PC-3 (cell line): ENCODE results near the gene COX15. TPM values are rescaled to one million over a fixed set of nuclear protein-coding genes. Genes with fewer than 3 reads are reported as not detected.

ENCODE experiments used
- ATAC-seq: fragments of 200-7000 bp; cut with Tn5 transposase; 2 replicates; pipeline ENCODE4 v1.9.1; 2020; ENCODE audit warnings: mild to moderate bottlenecking, moderate library complexity
- BruUV-seq: library from RNA; stranded (reverse); fragments of 400-500 nt; replicated peaks from 2 replicates; lab custom pipeline; 2021; lab: Mats Ljungman, UMichigan
- CTCF ChIA-PET: fragments of 300-600 bp; sonication (Branson Sonifier 250); formaldehyde crosslinking; loops from one replicate; lab custom pipeline; 2022; ENCODE audit warnings: antibody characterized with exemption; lab: Charles Lee
- POLR2A ChIA-PET: fragments of 300-600 bp; sonication (Branson Sonifier 250); formaldehyde crosslinking; loops from one replicate; lab custom pipeline; 2022; ENCODE audit warnings: antibody characterized with exemption; ENCODE audit not compliant: unreplicated experiment; lab: Charles Lee
- DNase-seq: peaks from one replicate; pipeline ENCODE4 v3.0.0-alpha.2; 2015
- H2AFZ ChIP-seq: fragments of 300-600 bp; sonication (generic); 2 replicates; pipeline ENCODE4 v1.6.0; 2016; ENCODE audit warnings: antibody characterized with exemption, low read length
- H3F3A ChIP-seq: fragments of 300-600 bp; sonication (generic); one replicate; pipeline ENCODE4 v1.6.0; 2017; ENCODE audit warnings: antibody characterized with exemption, low read length, control low read depth, mild to moderate bottlenecking; ENCODE audit not compliant: unreplicated experiment
- H3K27ac ChIP-seq: fragments of 300-600 bp; sonication (generic); 2 replicates; pipeline ENCODE4 v1.5.1; 2016; ENCODE audit warnings: mild to moderate bottlenecking, low read length
- H3K27me3 ChIP-seq: fragments of 300-600 bp; sonication (generic); 2 replicates; pipeline ENCODE4 v1.6.1; 2016; ENCODE audit warnings: low read length, mixed read lengths
- H3K36me3 ChIP-seq: fragments of 300-600 bp; sonication (generic); 2 replicates; pipeline ENCODE4 v1.6.1; 2016; ENCODE audit warnings: low read depth, mixed run types, low read length, mixed read lengths
- H3K4me1 ChIP-seq: fragments of 300-600 bp; sonication (generic); 2 replicates; pipeline ENCODE4 v1.5.1; 2016; ENCODE audit warnings: low read length; ENCODE audit not compliant: insufficient read depth
- H3K4me2 ChIP-seq: fragments of 300-600 bp; sonication (generic); 2 replicates; pipeline ENCODE4 v1.6.0; 2016; ENCODE audit warnings: low read length
- H3K4me3 ChIP-seq: fragments of 300-600 bp; sonication (generic); 2 replicates; pipeline ENCODE4 v1.5.1; 2016; ENCODE audit warnings: mild to moderate bottlenecking, low read length, mixed read lengths
- H3K79me2 ChIP-seq: fragments of 300-600 bp; sonication (generic); 2 replicates; pipeline ENCODE4 v1.6.1; 2017; ENCODE audit warnings: low read length, mixed read lengths
- H3K9ac ChIP-seq: fragments of 300-600 bp; sonication (generic); 2 replicates; pipeline ENCODE4 v1.6.0; 2016; ENCODE audit warnings: mild to moderate bottlenecking, low read length
- H3K9me2 ChIP-seq: fragments of 300-600 bp; sonication (generic); replicated peaks from 2 replicates; pipeline ENCODE4 v1.6.1; 2016; ENCODE audit warnings: mixed run types, low read length, mixed read lengths
- H3K9me3 ChIP-seq: fragments of 300-600 bp; sonication (generic); 2 replicates; pipeline ENCODE4 v1.6.1; 2016; ENCODE audit warnings: low read length, mixed read lengths
- H4K20me1 ChIP-seq: fragments of 300-600 bp; sonication (generic); 2 replicates; pipeline ENCODE4 v1.6.1; 2016; ENCODE audit warnings: low read length, mixed read lengths
- CTCF ChIP-seq: fragments of 300-600 bp; sonication (generic); conservative IDR thresholded peaks from 2 replicates; pipeline ENCODE4 v1.5.1; 2017; ENCODE audit warnings: antibody characterized with exemption, low read depth, mild to moderate bottlenecking, low read length
- EZH2 ChIP-seq: fragments of 300-600 bp; sonication (generic); IDR thresholded peaks from one replicate; pipeline ENCODE4 v1.6.1; 2017; ENCODE audit warnings: antibody characterized with exemption, mild to moderate bottlenecking, low read length; ENCODE audit not compliant: unreplicated experiment
- EZH2phosphoT487 ChIP-seq: fragments of 300-600 bp; sonication (generic); IDR thresholded peaks from 2 replicates; pipeline ENCODE4 v1.6.1; 2018; ENCODE audit warnings: mild to moderate bottlenecking, antibody characterized with exemption, low read length, borderline replicate concordance
- intact Hi-C: fragments of 100-400 bp; cut with micrococcal nuclease; formaldehyde crosslinking; loops from 2 replicates; pipeline ENCODE4 v1.9.0; 2023
- total RNA-seq: library from RNA; depleted of rRNA; stranded (reverse); fragments of >200 nt; gene quantifications from 2 replicates; pipeline ENCODE4 v1.2.3, GENCODE V29; 2014

The COX15 gene
- total RNA-seq, 1 experiment from 2014 or later, result 16.6 TPM

GRCh38 chr10:99769706-99770105 lies 37.8 kb upstream of the COX15 start:
- CTCF ChIA-PET, result no interaction called here
- H3K27ac ChIP-seq, result no peak overlapping the region
- DNase-seq (no peak), ATAC-seq (no peak)
- H3K9ac ChIP-seq, result no peak overlapping the region
- POLR2A ChIA-PET, result no interaction called here
- H3K4me2 ChIP-seq, result no peak overlapping the region
- H2AFZ ChIP-seq, result no peak overlapping the region
- H3F3A ChIP-seq, result no peaks in the 10 kb centered on the region
- no peaks in the 10 kb centered on the region for H3K36me3 ChIP-seq
- BruUV-seq, result no TSS peak
- H3K27me3 ChIP-seq, result no peaks in the 10 kb centered on the region
- no peak overlapping the region for H3K4me3 ChIP-seq
- TF ChIP-seq EZH2phosphoT487 (no peak), CTCF (no peak), EZH2 (no peak)
- H3K9me3 ChIP-seq, result no peaks in the 10 kb centered on the region
- H3K9me2 ChIP-seq, result no peaks in the 10 kb centered on the region
- intact Hi-C loops, result no loop called here
- no peaks in the 10 kb centered on the region for H3K4me1 ChIP-seq
- no peaks in the 10 kb centered on the region for H3K79me2 ChIP-seq
- no peaks in the 10 kb centered on the region for H4K20me1 ChIP-seq

GRCh38 chr10:99768556-99768955 lies 36.6 kb upstream of the COX15 start:
- no peaks in the 10 kb centered on the region for H3K9me3 ChIP-seq
- H3K79me2 ChIP-seq, result no peaks in the 10 kb centered on the region
- no peak overlapping the region for H3K4me2 ChIP-seq
- no peak for TF ChIP-seq EZH2phosphoT487
- no peak for TF ChIP-seq EZH2
- no peak for TF ChIP-seq CTCF
- BruUV-seq, result no TSS peak
- no peaks in the 10 kb centered on the region for H3K9me2 ChIP-seq
- no peaks in the 10 kb centered on the region for H3K27me3 ChIP-seq
- ATAC-seq (no peak), DNase-seq (no peak)
- H3K36me3 ChIP-seq, result no peaks in the 10 kb centered on the region
- intact Hi-C loops, result no loop called here
- no peaks in the 10 kb centered on the region for H4K20me1 ChIP-seq
- H2AFZ ChIP-seq, result no peak overlapping the region
- H3K27ac ChIP-seq, result no peak overlapping the region
- no peaks in the 10 kb centered on the region for H3K4me1 ChIP-seq
- no peaks in the 10 kb centered on the region for H3F3A ChIP-seq
- POLR2A ChIA-PET, result no interaction called here
- no peak overlapping the region for H3K4me3 ChIP-seq
- CTCF ChIA-PET, result no interaction called here
- H3K9ac ChIP-seq, result no peak overlapping the region

GRCh38 chr10:99767901-99768300 lies 36.0 kb upstream of the COX15 start:
- CTCF ChIA-PET, result no interaction called here
- Histone ChIP-seq H3K36me3 (no peaks in the 10 kb centered on the region), H3K9ac (no peak overlapping the region), H3K9me2 (no peaks in the 10 kb centered on the region), H3K27ac (no peak overlapping the region), H3K4me3 (no peak overlapping the region), H3K79me2 (no peaks in the 10 kb centered on the region), H3K4me2 (no peak overlapping the region), H3K4me1 (no peaks in the 10 kb centered on the region), H3K27me3 (no peaks in the 10 kb centered on the region), H3F3A (no peaks in the 10 kb centered on the region), H3K9me3 (no peaks in the 10 kb centered on the region), H4K20me1 (no peaks in the 10 kb centered on the region), H2AFZ (no peak overlapping the region)
- no TSS peak for BruUV-seq
- TF ChIP-seq EZH2 (no peak), CTCF (no peak), EZH2phosphoT487 (no peak)
- ATAC-seq (no peak), DNase-seq (no peak)
- POLR2A ChIA-PET, result no interaction called here
- intact Hi-C loops, result no loop called here
